ENCODE measurements around the gene BMAL2.

BMAL2 gene

DNA sequence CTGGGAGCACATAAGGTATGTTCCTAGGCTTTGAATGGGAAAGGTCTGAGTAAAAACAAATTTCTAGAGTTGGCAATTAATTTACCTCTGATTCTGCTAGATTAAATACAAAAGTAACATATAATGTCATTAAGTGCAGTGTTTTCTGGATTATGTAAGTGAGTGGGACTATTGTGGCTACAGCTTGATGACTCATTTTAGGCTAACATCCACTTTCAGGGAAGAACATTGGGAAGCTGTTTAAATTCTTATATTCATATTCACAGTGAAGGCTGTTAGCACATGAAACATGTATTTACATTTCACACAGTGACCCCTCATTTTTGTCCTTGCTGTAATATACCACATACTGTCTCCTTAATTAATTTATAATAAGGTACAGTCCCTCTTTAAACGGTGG is 13.2 kb upstream of the BMAL2 start:
- no peak for DNase-seq (ENCODE audit: low spot score)
- FAIRE-seq = no peak

DNA sequence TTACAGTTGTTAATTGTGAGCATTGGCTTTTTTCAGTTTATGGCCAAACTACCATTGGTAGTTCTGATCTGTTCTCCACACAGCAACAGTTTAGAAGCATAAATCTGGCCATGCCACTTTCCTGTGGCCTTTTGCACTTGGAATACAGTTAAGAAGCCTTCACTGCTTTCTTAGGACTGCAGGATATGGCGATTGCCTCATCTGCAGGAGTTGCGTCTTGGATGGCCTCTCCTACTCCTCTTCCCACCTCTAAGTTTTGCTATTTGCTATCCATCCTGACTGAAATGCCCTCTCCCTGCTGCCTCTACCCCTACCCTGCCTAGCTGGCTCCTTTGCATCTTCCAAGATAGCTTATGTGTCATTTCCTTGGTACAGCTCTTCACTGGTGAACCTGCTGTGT is 12.8 kb upstream of the BMAL2 start:
- DNase-seq (ENCODE audit: low spot score) = no peak
- no peak for FAIRE-seq

DNA sequence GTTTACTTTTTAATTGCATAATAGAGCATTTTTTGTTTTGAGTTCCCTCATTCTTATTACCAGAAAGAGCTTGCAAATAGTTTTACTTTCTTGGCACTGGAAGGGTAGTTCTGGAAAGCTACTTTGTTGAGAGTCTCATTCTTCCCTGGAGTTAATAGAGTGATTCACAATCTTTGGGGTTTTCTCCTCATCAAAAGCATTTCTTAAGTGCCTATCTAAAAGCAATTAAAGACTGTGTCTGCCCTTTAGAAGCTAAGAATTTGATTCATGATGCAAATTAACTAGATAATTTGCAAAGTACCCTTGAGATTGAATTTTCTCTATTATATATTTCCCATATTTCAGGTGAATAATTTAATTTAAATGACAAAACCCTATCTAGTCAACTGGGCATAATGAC is 8.1 kb upstream of the BMAL2 start:
- no peak for FAIRE-seq

DNA sequence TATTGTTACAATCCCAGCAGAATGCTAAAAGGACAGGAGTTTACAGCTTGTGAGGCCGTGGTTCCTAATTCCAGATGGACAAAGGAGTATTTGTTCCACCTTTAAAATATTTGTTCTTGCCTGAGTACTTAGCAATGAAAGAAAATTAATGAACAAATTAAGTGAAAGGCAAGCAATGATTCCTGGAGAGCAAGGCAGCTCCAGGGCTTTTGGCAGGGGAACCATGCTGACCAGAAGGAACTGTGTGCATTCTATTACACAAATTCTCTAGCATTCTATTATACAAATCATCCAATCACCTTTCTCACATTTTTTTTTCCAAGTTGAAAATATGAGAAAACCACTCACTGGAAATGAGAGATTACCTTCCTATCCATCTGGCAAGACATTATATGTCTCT is 1.8 kb upstream of the BMAL2 start:
- FAIRE-seq = no peak
- no peak for DNase-seq (ENCODE audit: low spot score)

More for the DNA sequence above, 8.1 kb upstream of the BMAL2 start:
- DNase-seq (ENCODE audit: low spot score) = no peak

DNA sequence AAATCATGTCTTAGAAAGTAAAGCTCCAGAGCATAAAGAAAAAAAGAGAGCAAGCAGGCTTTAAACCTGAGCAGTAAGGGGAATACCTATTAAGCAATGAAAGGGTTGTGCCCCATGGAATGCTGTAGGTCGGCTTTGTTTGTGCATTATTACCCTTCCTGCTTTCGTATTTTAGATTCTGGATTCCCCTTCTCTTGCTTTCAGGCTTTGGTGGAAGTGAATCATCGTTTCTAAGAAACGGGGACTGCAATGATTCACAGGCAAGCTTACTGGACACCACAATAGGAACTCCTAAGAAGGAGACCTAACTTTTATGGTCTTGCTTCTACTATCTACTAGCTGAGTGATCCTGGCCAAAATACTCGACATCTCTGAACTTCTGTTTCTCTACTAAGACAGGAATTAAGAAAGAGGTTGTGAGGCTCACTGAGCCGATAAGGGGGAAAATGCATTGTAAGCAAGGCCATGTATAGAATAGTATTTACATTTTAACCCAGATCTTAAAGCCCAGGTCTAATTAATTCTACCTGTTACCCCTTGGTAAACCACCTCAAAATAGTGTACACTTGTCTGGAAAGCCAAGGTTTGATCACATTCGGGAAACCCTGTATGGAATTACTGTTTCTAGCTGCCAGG is 1.2 kb upstream of the BMAL2 start:
- FAIRE-seq = peak; percentile 5

DNA sequence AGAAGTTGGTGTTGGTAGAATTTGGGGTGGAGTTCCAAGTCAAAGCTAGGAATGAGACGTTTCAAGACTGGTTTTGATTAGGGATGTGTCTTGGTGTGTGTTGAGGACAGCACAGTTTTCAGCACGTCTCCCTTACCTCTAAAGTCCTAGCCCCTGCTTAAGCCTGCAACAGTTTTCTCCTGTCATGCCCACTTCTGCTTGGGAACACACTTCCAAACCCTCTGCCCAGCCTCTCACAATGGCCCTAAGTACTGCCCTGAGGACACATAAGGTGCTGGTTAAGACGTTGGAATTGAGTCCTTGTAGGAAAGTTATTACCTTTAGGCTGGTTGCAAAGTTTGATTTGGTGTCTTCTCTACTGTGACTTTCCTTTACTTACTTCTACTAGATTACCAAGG is 710 bp upstream of the BMAL2 start:
- DNase-seq (ENCODE audit: low spot score) (no peak), FAIRE-seq (no peak)

More for the DNA sequence above, 1.2 kb upstream of the BMAL2 start:
- DNase-seq (ENCODE audit: low spot score) = peak; percentile 70

DNA sequence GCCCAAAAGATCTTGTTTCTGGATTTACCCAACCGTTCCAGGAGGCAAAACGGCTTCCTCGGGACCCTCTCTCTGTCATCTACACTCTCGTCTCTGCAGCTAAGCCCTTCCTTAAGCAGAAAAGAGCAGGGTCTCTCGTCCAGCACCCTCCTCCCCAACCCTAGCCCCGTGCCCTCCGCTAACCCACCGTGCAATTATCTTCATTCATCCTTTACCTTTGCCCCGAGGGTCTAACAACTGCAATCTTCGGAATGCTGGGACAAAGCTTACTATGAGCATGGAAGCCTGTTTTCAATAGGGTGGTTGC is 276 bp upstream of the BMAL2 start:
- no peak for FAIRE-seq
- DNase-seq (ENCODE audit: low spot score) = peak; percentile 15

DNA sequence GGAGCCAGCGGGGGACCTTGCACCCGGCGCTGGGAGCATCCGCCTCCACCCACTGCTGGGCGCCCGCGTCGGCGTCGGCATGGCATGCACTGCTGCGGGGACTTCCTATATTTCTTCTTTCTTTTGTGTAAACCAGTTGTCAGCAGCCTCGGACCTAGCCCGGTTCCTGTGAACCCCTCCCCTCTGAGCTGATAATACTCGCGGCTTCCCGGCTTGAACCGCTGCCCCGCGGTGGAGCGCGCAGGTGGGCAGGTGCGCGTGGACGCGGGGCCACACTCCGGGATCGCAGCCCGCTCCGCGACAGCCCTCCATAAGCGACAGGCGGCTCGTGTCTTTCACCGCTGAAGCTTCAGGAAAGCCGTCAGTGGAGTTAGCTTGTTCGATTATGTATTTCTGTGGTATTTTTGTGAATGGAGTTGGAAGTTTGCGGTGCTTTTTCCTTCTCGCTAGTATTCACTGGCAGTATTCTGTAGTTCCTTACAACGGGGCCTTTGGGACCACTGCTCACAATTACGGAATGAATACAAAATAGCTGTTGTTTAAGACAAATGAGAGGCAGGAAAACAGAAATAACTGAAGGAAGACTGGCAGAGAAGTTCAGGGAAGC is 870 bp downstream of the BMAL2 start:
- DNase-seq (ENCODE audit: low spot score) (peak; percentile 42), FAIRE-seq (no peak)

DNA sequence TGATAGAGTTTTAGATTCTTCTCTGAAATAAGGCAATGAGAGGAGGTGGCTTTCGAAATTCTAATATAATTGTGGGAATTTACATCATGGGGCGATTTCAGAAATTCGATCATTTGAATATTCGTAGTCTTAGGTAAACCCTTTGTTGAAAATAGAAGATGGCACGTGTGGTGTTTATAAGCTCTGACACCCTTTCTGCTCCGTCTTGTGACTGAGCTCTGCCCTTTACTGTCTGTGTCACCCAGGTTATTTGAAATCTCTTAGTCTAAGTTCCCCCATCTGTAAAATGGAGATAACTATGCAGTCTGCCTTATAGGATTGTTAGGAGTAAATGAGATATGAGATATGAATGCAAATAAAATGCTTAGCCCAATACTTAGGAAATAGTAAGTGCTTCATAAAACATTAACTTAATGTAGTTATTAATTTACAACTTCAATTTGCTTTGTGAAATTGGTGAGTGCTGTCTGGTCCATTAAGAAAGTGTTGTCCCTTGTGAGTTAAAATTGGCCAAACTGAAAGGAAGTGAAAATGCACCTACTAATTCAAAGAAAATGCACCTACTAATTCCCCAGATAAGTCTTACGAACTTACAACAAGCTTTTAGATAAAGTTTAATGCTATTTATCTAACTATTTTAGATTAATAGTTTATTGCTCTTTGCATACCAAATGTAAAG is 1.5 kb downstream of the BMAL2 start:
- FAIRE-seq = no peak

DNA sequence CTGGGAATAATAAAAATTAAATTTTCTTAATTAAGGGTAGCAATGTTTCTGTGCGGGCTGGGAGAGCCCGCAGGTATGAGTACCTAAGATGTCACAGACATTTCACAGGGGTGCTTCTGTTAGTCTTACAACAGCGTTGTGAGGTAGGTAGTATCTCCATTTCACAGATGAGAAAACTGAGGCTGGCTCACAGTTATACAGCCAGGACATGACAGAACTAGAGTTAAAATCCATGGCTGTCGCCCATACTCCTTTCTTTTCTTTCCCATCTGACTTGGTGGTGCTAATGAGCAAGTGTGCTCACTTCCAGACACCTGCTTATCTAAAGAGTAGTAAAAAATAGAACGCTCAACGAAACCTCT is 2.1 kb downstream of the BMAL2 start:
- no peak for DNase-seq (ENCODE audit: low spot score)
- no peak for FAIRE-seq

More for the DNA sequence above, 1.5 kb downstream of the BMAL2 start:
- DNase-seq (ENCODE audit: low spot score) = no peak

DNA sequence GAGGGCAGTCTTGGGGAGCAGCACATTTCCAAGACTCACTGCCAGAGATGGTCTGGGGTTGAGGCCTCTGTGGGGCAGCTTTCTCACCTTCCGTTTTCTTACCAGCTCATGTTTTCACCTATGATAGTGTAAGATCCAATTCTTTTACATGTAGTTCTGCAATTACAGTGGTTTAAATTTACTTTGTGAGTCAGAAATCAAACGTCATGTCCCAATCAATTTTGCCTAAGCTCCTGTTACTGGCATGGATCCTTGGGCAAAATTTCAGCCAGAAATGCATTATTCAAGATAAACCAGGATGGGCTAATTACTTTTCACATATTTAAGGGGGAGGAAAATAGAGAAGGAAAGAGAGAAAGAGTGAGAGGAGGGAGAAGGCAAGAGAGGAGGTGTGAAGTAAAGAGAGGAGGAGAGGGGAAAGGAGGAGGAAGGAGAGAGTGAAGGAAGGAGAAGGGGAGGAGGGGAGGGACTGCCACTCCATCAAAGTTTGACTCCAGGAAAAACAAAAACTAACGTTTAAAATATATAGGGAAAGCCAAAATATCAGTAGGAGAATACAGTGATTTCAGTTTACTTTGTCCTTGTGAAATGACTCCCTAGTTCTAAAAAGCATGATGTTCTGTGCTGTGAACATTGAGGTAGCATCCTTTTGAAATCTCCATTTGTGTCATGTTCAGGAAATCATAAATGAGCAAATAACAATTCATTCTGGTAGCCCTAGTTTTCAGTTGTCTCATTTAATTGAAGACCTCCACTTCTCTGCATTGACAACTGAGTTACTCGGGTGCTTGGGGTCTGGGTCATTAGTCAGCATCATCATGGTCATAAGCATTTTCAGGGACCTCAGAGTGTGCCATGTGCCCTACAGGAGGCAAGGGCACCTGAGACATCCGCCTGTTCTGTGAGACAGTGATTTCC is 3.0 kb downstream of the BMAL2 start:
- FAIRE-seq (no peak), DNase-seq (ENCODE audit: low spot score) (no peak)

DNA sequence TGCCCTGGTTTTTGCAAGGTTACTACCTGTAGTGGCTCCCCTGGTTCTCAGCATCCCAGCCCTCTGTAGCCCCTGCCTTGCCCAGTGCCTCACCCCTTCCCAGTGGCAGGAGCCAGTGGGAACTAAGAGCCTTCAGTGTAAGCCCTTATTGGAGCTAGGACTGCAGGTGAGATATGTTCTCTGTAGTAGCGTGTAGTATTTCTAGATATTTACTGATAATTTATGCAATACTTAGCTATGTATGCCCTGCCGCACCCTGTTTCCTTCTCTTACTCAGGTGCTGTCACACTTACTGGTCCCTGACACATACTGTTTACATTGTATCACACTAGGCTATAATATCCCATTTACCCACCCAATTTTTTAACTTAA is 3.6 kb downstream of the BMAL2 start:
- no peak for FAIRE-seq

DNA sequence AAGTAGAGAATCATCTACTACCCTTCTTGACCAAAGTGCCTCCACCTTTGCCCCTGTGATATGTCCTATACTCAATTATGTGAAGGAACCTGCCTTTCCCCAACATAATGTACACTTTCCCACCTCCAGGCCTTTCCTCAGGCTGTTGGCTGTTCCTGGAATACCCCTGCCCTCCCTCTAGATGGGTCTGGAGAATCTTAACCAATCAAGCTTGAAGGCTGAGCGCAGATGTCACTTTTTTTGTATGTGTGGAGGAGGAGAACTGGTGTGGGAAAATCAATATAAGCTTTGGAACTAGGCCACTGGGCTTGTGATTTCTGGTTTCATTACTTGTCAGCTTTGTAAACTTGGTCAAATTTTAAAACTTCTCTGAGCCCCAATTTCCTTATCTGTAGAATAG is 4.7 kb downstream of the BMAL2 start:
- no peak for DNase-seq (ENCODE audit: low spot score)
- no peak for FAIRE-seq

More for the DNA sequence above, 3.6 kb downstream of the BMAL2 start:
- no peak for DNase-seq (ENCODE audit: low spot score)

DNA sequence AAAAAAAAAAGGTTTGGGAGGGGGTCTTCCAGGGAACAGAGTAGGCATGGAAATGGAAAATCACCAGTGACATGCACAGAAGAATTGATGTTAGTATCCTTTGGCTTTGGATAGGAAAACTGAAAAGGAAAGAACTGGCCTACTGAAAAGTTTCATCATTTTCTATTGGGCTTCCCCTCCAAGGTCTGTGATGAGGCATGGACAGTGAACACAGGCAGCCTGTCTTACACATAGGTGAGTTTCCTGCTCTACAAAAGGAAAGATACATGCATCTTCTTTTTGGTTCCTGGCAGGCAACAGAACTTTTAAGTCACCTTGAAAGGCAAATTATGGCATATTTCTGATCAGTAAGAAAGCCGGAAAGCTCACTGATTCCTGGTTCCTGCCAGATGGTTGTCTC is 5.8 kb downstream of the BMAL2 start:
- FAIRE-seq (no peak), DNase-seq (ENCODE audit: low spot score) (no peak)

DNA sequence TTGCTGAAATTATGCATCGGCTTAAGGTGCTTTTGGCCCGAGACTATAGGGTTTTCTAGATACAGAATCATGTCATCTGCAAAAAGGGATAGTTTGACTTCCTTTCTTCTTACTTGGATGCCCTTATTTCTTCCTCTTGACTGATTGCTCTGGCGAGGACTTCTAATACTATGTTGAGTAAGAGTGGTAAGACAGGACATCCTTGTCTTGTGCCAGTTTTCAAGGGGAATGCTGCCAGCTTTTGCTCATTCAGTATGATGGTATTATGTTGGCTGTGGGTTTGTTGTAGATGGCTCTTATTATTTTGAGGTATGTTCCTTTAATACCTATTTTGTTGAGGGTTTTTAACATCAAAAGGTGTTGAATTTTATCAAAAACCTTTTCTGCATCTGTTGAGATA is 8.3 kb downstream of the BMAL2 start:
- FAIRE-seq (no peak), DNase-seq (ENCODE audit: low spot score) (no peak)

DNA sequence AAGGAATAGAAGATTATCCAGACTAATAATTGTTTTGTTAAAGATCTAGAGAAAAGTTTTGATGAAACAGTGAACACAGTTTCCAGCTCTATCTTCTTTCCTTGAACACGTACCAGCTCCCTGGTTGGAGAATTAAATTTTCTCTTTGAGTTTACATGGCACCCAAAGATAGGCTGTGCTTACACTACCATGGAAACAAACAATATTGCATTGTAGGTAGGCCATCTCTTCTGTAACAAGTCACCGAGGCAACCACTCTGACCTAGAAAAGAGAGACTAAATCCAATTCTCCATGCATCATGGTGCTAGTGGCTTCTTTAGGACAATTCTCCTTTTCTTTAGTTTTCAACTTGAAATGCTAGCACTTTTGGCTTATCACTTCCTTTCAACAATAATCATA is 9.9 kb downstream of the BMAL2 start:
- FAIRE-seq = no peak

DNA sequence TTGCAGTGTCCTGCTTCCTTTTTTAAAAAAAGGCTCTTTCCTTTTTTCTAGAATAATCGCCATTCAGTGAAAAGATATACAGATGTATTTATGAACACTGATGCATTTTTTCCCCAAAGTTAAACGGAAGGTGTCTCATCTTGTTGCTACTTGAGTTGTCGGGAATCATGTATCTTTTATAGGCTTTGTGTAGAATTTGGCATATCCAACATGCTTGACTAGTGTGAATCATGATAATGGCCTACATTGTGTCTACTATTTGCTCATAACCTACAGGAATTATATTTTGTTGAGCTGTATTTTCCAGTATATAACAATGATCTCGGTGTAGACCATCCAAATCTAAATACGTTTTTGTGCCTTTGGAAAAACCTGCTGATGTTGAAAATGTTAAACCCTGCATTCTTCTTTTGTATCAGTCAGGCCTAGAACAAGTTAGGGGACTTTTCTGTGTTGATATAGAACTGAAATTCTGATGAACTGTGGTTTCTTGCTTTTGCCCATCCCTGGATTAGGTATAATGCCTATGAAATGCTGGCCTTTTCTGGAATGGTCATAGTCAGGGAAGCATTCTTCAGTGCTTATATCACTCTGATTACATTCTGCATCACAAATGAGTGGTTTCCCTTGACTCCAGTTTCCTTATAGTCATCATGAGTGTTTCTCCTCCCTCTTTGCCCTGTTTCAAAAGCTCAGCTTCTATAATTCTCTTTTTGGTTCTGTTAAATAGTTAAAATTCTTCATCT is 10.8 kb downstream of the BMAL2 start:
- peak; percentile 64 for DNase-seq (ENCODE audit: low spot score)
- peak; percentile 48 for FAIRE-seq

More for the DNA sequence above, 9.9 kb downstream of the BMAL2 start:
- DNase-seq (ENCODE audit: low spot score) = no peak

DNA sequence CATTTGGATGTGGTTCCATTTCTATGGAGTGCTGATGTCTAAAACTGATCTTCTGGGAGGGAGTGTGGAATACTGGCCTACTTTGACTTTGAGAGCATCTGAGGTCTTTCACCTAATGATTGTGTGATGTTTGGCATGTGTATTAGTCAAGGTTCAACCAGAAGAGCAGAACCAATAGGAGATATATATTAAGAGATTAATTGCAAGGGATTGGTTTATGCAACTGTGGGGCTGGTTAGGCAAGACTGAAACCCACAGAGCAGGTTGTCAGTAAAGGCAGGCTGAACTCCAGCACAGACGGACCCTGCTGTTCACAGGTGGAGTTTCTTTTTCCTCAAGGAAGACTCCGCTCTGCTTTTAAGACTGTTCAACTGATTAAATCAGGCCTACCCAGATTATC is 11.6 kb downstream of the BMAL2 start:
- FAIRE-seq (no peak), DNase-seq (ENCODE audit: low spot score) (no peak)

DNA sequence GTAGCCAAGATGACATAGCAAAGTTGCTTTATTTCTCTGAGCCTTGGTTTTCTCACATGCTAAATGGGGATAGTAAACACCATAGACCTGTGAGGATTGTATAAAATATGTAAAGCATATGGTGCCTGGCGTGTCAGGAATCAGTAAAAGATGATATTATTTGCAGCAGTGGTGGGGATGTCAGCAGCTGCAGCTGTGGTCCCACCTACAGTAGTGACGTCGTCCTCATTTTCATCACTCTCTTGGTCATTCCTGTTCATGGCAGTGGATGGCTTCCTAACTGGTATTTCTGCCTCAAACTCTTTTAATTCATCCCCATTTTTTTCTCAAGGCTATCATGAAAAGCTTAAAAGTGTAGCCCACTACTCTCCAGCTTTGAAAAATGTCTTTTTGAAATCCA is 12.1 kb downstream of the BMAL2 start:
- DNase-seq (ENCODE audit: low spot score) (no peak), FAIRE-seq (no peak)

DNA sequence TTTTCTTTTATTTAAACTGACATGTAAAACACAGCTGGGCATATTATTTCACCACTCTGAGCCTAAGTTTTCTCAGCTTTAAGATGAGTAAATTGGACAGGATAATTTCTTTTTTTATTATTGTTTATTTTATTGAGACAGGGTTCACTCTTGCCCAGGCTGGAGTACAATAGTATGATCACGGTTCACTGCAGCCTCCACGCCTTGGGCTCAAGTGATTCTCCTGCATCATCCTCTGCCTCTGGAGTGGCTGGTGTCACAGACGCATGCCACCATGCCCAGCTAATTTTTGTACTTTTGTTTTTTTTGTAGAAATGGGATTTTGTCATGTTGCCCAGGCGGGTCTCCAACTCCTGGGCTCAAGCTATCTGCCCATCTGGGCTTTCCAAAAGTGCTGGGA is 12.7 kb downstream of the BMAL2 start:
- no peak for FAIRE-seq

DNA sequence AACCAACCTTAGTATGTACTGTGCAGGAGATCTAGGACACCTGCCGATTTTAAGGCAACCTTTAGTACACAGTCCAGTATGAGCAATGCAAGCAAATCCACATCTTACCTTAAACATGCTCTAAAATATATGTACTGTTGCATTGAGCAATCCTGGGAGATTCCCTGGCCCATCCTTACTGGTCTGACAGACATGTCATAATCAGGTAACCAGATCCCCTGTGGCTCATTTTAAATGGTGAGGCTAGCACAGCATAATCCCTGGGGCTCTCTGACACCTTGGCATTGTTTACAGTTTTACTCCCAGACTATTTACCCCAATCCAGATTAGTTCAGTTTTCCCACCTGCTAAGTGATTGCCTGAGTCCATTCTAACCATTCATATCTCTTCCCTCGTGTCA is 15.1 kb downstream of the BMAL2 start:
- FAIRE-seq (no peak), DNase-seq (ENCODE audit: low spot score) (no peak)

More for the DNA sequence above, 12.7 kb downstream of the BMAL2 start:
- DNase-seq (ENCODE audit: low spot score) = no peak
